ENCODE data around the gene RAB3A. TPM values are rescaled to one million over a fixed set of nuclear protein-coding genes. Genes with fewer than 3 reads are reported as not detected.

Gene RAB3A
- total RNA-seq, 4 donors from 2014 or later = 0.92 to 3.8 (median 1.6) TPM

DNA sequence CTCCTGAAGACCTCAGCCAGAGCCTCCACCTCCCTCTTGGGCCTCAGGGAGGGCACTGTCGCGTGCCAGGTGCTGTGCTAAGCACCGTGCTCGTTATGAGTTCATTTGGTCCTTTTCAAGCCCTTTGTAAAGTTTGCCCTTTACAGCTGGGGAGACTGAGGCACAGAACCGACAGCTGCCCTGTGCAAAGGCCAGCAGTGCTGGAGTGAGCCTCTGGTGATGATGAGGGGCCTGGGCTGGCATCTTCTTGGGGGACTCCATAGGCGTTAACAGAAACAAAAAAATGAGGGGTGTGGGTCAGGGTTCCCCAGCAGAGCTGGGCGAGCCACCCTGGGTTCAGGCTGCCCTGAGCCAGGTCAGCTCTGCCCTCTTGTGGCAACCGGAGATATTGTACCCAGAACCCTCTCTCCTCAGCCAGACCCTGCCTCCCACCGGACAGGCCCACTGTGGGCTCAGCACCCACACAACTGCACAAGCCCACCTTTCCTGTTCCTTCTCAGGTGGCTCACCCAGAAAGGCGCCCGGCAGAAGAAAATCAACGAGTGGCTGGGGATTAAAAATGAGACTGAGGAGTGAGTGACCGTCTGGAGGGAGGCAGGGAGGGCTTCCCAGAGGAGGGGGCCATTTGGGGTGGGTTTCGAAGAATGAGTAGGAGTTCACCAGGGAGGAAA is 35.7 kb downstream of the RAB3A start:
- Histone ChIP-seq H3K4me1 (peaks cover 0 to 2% (median 0%) of the 10 kb centered on the region in 3 donors), H3K27ac (peak overlapping the region in 1 of 4 donors; percentile 0), H3K27me3 (no peaks in the 10 kb centered on the region), H3K4me3 (no peak overlapping the region), H3K36me3 (peaks cover 0 to 69% of the 10 kb centered on the region in 2 donors), H3K9me3 (no peaks in the 10 kb centered on the region)
- 56 to 100% methylated on average over 2 to 6 of the region's 14 CpGs for WGBS, 2 donors (ENCODE audit: low coverage in 1 of 2)
- TF ChIP-seq EP300 (IDR thresholded peaks at IDR 0.05) = no peak
- TF ChIP-seq, protein P1, sequence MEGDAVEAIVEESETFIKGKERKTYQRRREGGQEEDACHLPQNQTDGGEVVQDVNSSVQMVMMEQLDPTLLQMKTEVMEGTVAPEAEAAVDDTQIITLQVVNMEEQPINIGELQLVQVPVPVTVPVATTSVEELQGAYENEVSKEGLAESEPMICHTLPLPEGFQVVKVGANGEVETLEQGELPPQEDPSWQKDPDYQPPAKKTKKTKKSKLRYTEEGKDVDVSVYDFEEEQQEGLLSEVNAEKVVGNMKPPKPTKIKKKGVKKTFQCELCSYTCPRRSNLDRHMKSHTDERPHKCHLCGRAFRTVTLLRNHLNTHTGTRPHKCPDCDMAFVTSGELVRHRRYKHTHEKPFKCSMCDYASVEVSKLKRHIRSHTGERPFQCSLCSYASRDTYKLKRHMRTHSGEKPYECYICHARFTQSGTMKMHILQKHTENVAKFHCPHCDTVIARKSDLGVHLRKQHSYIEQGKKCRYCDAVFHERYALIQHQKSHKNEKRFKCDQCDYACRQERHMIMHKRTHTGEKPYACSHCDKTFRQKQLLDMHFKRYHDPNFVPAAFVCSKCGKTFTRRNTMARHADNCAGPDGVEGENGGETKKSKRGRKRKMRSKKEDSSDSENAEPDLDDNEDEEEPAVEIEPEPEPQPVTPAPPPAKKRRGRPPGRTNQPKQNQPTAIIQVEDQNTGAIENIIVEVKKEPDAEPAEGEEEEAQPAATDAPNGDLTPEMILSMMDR (IDR thresholded peaks at IDR 0.05) = peak in 3 of 4 experiments; percentile 75 to 79 (median 78)
- ATAC-seq = peak; percentile 40

DNA sequence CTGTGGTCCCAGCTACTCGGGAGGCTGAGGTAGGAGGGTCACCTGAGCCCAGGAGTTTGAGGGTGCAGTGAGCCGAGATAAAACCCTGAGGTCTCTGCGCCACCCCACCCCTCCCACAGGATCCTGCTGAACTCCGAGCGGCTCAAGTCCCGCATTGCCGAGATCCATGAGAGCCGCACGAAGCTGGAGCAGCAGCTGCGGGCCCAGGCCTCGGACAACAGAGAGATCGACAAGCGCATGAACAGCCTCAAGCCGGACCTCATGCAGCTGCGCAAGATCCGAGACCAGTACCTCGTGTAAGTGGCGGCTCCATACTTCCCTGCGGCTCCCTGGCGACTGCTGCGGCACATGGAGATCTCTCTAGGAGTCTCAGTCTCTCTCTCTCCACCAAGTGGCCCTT is 36.8 kb downstream of the RAB3A start:
- TF ChIP-seq POLR2A (IDR thresholded peaks at IDR 0.05) (no peak), POLR2AphosphoS5 (IDR thresholded peaks at IDR 0.05) (no peak), EP300 (IDR thresholded peaks at IDR 0.05) (no peak)
- TF ChIP-seq, protein P1 (IDR thresholded peaks at IDR 0.05) = no peak
- WGBS, 2 donors (ENCODE audit: low coverage in 1 of 2) = 88% methylated on average over 2 of the region's 21 CpGs; no CpG with 5 or more reads in 1 of the 2 donors
- no peak overlapping the region for H3K4me3 ChIP-seq
- no peak for ATAC-seq
- H3K9me3 ChIP-seq = no peaks in the 10 kb centered on the region
- no peaks in the 10 kb centered on the region for H3K27me3 ChIP-seq
- H3K36me3 ChIP-seq = peaks cover 0 to 80% of the 10 kb centered on the region in 2 donors
- no peak overlapping the region for H3K27ac ChIP-seq
- H3K4me1 ChIP-seq = peaks cover 0 to 1% (median 0%) of the 10 kb centered on the region in 3 donors

DNA sequence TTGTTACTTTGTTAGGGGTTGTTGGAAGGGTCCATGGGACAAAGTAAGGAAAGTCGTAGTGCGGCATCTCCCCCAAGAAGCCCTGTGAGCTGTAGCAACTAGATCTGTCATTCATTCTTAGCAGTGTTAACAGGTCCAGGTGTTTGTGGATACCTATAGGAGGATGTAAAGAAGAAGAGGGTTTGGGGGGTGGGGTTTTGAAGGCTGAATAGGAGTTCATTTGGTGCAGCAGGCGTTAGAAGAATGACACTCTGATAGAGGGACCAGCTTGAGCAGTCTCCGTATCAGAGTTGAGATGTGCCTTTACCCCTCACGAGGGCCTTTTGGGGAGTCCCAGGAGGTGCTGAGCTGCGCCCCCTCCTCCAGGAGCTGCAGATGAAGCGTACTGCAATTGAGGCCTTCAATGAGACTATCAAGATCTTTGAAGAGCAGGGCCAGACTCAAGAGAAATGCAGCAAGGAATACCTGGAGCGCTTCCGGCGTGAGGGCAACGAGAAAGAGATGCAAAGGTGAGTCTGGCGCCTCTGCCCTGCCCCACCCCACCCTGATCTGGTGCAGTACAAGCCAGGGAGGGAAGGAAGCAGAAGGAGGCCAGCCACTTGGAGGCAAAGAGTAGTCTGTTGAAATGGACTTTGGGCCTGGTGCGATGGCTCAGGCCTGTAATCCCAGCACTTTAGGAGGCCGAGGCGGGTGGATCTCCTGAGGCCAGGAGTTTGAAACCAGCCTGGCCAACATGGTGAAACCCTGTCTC is 37.9 kb downstream of the RAB3A start:
- Histone ChIP-seq H3K27ac (no peak overlapping the region), H3K4me3 (no peak overlapping the region), H3K36me3 (peaks cover 0 to 82% of the 10 kb centered on the region in 2 donors), H3K9me3 (no peaks in the 10 kb centered on the region), H3K4me1 (peaks cover 0 to 10% (median 5%) of the 10 kb centered on the region in 3 donors), H3K27me3 (no peaks in the 10 kb centered on the region)
- no peak for ATAC-seq
- WGBS, 2 donors (ENCODE audit: low coverage in 1 of 2) = 95 to 100% methylated on average over 2 to 12 of the region's 15 CpGs
- TF ChIP-seq, protein P1 (IDR thresholded peaks at IDR 0.05) = no peak
- no peak for TF ChIP-seq POLR2AphosphoS5 (IDR thresholded peaks at IDR 0.05)
- TF ChIP-seq POLR2A (IDR thresholded peaks at IDR 0.05) = no peak
- no peak for TF ChIP-seq EP300 (IDR thresholded peaks at IDR 0.05)

DNA sequence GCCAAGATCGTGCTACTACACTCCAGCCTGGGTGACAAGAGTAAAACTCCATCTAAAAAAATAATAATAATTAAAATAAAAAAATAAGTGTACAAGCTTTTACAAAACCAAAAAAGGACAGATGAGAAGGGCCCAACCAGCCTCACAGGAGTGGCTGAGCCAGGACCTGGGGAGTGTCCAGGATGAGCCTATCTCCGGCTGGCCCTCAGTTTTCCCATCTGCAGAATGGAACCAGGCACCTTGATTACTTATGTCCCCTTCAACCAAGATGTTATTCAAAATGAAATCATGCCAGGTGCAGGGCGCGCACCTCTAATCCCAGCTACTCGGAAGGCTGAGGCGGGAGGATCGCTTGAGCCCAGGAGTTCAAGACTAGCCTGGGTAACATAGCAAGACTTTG is 39.8 kb downstream of the RAB3A start:
- peaks cover 0 to 21% (median 12%) of the 10 kb centered on the region in 3 donors for H3K4me1 ChIP-seq
- no peak for ATAC-seq
- TF ChIP-seq EP300 (IDR thresholded peaks at IDR 0.05) (no peak), POLR2A (IDR thresholded peaks at IDR 0.05) (no peak), POLR2AphosphoS5 (IDR thresholded peaks at IDR 0.05) (no peak)
- TF ChIP-seq, protein P1 (IDR thresholded peaks at IDR 0.05) = no peak
- no peaks in the 10 kb centered on the region for H3K9me3 ChIP-seq
- 95 to 100% methylated on average over 5 to 7 of the region's 7 CpGs for WGBS, 2 donors (ENCODE audit: low coverage in 1 of 2)
- H3K27ac ChIP-seq = no peak overlapping the region
- H3K4me3 ChIP-seq = no peak overlapping the region
- H3K27me3 ChIP-seq = no peaks in the 10 kb centered on the region
- H3K36me3 ChIP-seq = peaks cover 0 to 73% of the 10 kb centered on the region in 2 donors
